H1 (cell line): ENCODE data around the gene ATP1A3.

ENCODE experiments used
- ASH2L ChIP-seq: fragments of 200-600, 300-600 bp; sonication (generic); IDR thresholded peaks from one replicate; pipeline ENCODE4 v1.7.1; 2017; ENCODE audit warnings: low read length
- CTCF ChIP-seq, 3 experiments: IDR thresholded peaks; 1 replicate in 2 of 3; 2 replicates in 1 of 3; pipeline versions ENCODE4 v1.5.1 to v1.6.1; 2011; ENCODE audit warnings: low read length in 3 of 3, mild to moderate bottlenecking in 3 of 3, inconsistent platforms in 2 of 3, low read depth in 1 of 3, moderate library complexity in 1 of 3; ENCODE audit not compliant: insufficient read depth in 1 of 3; ENCODE audit errors: control extremely low read depth in 1 of 3
- E2F6 ChIP-seq: IDR thresholded peaks from 2 replicates; pipeline ENCODE4 v1.6.1; 2012; ENCODE audit warnings: inconsistent platforms
- EZH2 ChIP-seq: fragments of 200-600 bp; sonication (generic); IDR thresholded peaks from 2 replicates; pipeline ENCODE4 v1.7.1; 2012; ENCODE audit warnings: low read depth, mild to moderate bottlenecking, moderate library complexity, low read length, inconsistent platforms; ENCODE audit not compliant: severe bottlenecking
- JUN ChIP-seq: IDR thresholded peaks from 2 replicates; pipeline ENCODE4 v1.6.1; 2011; ENCODE audit warnings: low read depth, mild to moderate bottlenecking, improper control_type of control experiment, low read length
- KDM1A ChIP-seq: fragments of 200-600, 300-600 bp; sonication (generic); IDR thresholded peaks from 2 replicates; pipeline ENCODE4 v1.7.1; 2016; ENCODE audit warnings: mild to moderate bottlenecking, low read length, borderline replicate concordance
- MAX ChIP-seq: IDR thresholded peaks from 2 replicates; pipeline ENCODE4 v1.6.1; 2012; ENCODE audit warnings: inconsistent platforms
- POLR2A ChIP-seq, 2 experiments: IDR thresholded peaks; 1 replicate in 1 of 2; 2 replicates in 1 of 2; pipeline ENCODE4 v1.6.1; 2011; ENCODE audit warnings: low read depth in 2 of 2, low read length in 2 of 2, mild to moderate bottlenecking in 2 of 2; ENCODE audit errors: control extremely low read depth in 1 of 2
- POLR2AphosphoS5 ChIP-seq: IDR thresholded peaks from 2 replicates; pipeline ENCODE4 v1.6.1; 2011; ENCODE audit warnings: low read depth, low read length
- RNF2 ChIP-seq: fragments of 200-900, 300-1000 bp; sonication (generic); IDR thresholded peaks from 2 replicates; pipeline ENCODE4 v1.7.1; 2016; ENCODE audit warnings: borderline replicate concordance, low read depth, mild to moderate bottlenecking, antibody characterized with exemption, low read length; ENCODE audit not compliant: poor library complexity, severe bottlenecking; ENCODE audit errors: missing control alignments

GRCh38 chr19:42003506-42004294, 9.7 kb upstream of the ATP1A3 start:
- TF ChIP-seq CTCF (IDR thresholded peaks at IDR 0.05; ENCODE audit: control extremely low read depth in 1 of 3, insufficient read depth in 1 of 3, low read depth in 1 of 3, low read length in 3 of 3) (no peak), KDM1A (no peak), MAX (no peak), RNF2 (no peak), JUN (no peak), EZH2 (no peak), E2F6 (no peak), POLR2A (IDR thresholded peaks at IDR 0.05; ENCODE audit: control extremely low read depth in 1 of 2, low read depth in 2 of 2, low read length in 2 of 2) (no peak), ASH2L (no peak), POLR2AphosphoS5 (no peak)
